ENCODE measurements around the gene NDUFA3.

NDUFA3 gene

DNA sequence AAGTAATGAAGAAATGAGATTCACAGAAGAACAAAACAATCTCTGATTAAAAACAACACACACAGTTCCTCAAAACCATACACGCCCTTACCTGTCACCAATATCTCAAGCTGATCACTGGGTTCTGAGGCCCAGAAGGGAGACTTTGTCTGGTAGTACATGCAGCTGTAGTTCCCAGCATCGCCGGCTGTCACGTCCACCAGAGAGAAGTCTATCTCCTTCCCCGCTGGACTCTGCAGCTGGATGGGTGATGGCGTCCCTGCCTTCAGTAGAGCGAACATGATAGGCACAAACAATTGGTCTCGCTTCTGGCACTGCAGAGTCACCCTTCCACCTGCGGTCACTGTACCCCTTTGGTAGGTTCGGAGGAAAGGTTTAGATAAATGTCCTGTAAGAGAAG is 28.8 kb upstream of the NDUFA3 start:
- ATAC-seq: no peak
- TF ChIP-seq ESRRG (CRISPR knock-in tag; IDR thresholded peaks at IDR 0.05): no peak
- no peak for TF ChIP-seq CSDC2 (CRISPR knock-in tag; IDR thresholded peaks at IDR 0.05)
- TF ChIP-seq ARNTL (CRISPR knock-in tag; IDR thresholded peaks at IDR 0.05; ENCODE audit: borderline replicate concordance, low read depth): no peak
- no peak for TF ChIP-seq ZNF565 (CRISPR knock-in tag; conservative IDR thresholded peaks at IDR 0.05; ENCODE audit: low read depth)
- TF ChIP-seq CREB5 (CRISPR knock-in tag; IDR thresholded peaks at IDR 0.05; ENCODE audit: low read depth): no peak
- TF ChIP-seq PATZ1 (CRISPR knock-in tag; IDR thresholded peaks at IDR 0.05; ENCODE audit: borderline replicate concordance): no peak
- TF ChIP-seq BACH2 (CRISPR knock-in tag; IDR thresholded peaks at IDR 0.05; ENCODE audit: borderline replicate concordance): no peak
- TF ChIP-seq RARB (CRISPR knock-in tag; IDR thresholded peaks at IDR 0.05): no peak
- TF ChIP-seq ZC3H10 (CRISPR knock-in tag; IDR thresholded peaks at IDR 0.05): no peak
- no peak for TF ChIP-seq ZFP3 (CRISPR knock-in tag; IDR thresholded peaks at IDR 0.05)
- TF ChIP-seq, protein P1, sequence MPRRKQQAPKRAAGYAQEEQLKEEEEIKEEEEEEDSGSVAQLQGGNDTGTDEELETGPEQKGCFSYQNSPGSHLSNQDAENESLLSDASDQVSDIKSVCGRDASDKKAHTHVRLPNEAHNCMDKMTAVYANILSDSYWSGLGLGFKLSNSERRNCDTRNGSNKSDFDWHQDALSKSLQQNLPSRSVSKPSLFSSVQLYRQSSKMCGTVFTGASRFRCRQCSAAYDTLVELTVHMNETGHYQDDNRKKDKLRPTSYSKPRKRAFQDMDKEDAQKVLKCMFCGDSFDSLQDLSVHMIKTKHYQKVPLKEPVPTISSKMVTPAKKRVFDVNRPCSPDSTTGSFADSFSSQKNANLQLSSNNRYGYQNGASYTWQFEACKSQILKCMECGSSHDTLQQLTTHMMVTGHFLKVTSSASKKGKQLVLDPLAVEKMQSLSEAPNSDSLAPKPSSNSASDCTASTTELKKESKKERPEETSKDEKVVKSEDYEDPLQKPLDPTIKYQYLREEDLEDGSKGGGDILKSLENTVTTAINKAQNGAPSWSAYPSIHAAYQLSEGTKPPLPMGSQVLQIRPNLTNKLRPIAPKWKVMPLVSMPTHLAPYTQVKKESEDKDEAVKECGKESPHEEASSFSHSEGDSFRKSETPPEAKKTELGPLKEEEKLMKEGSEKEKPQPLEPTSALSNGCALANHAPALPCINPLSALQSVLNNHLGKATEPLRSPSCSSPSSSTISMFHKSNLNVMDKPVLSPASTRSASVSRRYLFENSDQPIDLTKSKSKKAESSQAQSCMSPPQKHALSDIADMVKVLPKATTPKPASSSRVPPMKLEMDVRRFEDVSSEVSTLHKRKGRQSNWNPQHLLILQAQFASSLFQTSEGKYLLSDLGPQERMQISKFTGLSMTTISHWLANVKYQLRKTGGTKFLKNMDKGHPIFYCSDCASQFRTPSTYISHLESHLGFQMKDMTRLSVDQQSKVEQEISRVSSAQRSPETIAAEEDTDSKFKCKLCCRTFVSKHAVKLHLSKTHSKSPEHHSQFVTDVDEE (CRISPR knock-in tag; IDR thresholded peaks at IDR 0.05): no peak
- TF ChIP-seq GLIS3 (CRISPR knock-in tag; IDR thresholded peaks at IDR 0.05): no peak
- no peak for TF ChIP-seq TOX (CRISPR knock-in tag; IDR thresholded peaks at IDR 0.05; ENCODE audit: borderline replicate concordance)
- TF ChIP-seq OSR1 (CRISPR knock-in tag; IDR thresholded peaks at IDR 0.05): no peak

DNA sequence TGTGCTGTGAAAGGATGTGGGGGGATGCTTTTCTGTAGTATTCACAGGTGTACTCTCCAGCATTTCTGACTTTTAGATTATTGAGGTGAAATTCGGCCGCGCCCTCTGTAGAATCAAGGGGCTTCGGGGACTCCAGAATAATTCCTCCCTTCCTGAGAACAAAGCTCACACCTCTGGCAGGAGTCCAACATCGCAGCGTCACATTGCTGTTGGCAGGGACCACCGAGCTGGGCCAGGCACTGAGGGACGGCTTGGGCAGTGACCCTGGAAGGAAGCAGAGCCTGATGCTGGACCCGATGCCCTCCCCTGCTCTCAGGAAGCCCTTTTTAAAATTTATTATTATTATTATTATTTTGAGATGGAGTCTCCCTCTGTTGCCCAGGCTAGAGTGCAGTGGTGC is 27.8 kb upstream of the NDUFA3 start:
- TF ChIP-seq TCF4 (CRISPR knock-in tag; IDR thresholded peaks at IDR 0.05; ENCODE audit: borderline replicate concordance): no peak
- TF ChIP-seq OSR1 (CRISPR knock-in tag; IDR thresholded peaks at IDR 0.05): no peak
- no peak for TF ChIP-seq ESRRG (CRISPR knock-in tag; IDR thresholded peaks at IDR 0.05)
- TF ChIP-seq PATZ1 (CRISPR knock-in tag; IDR thresholded peaks at IDR 0.05; ENCODE audit: borderline replicate concordance): no peak
- TF ChIP-seq TOX (CRISPR knock-in tag; IDR thresholded peaks at IDR 0.05; ENCODE audit: borderline replicate concordance): no peak
- no peak for TF ChIP-seq CSRNP3 (CRISPR knock-in tag; IDR thresholded peaks at IDR 0.05)
- ATAC-seq: no peak

GRCh38 chr19:54077334-54077733 is 25.3 kb upstream of the NDUFA3 start:
- no peak for ATAC-seq
- no peak for TF ChIP-seq CREB5 (CRISPR knock-in tag; IDR thresholded peaks at IDR 0.05; ENCODE audit: low read depth)
- TF ChIP-seq, protein P1 (CRISPR knock-in tag; IDR thresholded peaks at IDR 0.05): no peak
- TF ChIP-seq GLIS3 (CRISPR knock-in tag; IDR thresholded peaks at IDR 0.05): no peak
- no peak for TF ChIP-seq PPARA (CRISPR knock-in tag; IDR thresholded peaks at IDR 0.05; ENCODE audit: borderline replicate concordance)
- TF ChIP-seq ARNTL (CRISPR knock-in tag; IDR thresholded peaks at IDR 0.05; ENCODE audit: borderline replicate concordance, low read depth): no peak
- no peak for TF ChIP-seq ESRRG (CRISPR knock-in tag; IDR thresholded peaks at IDR 0.05)
- no peak for TF ChIP-seq ZNF565 (CRISPR knock-in tag; conservative IDR thresholded peaks at IDR 0.05; ENCODE audit: low read depth)
- TF ChIP-seq ZC3H10 (CRISPR knock-in tag; IDR thresholded peaks at IDR 0.05): no peak
- TF ChIP-seq ZFP30 (CRISPR knock-in tag; IDR thresholded peaks at IDR 0.05): no peak
- TF ChIP-seq SNAI2 (CRISPR knock-in tag; IDR thresholded peaks at IDR 0.05): no peak
- no peak for TF ChIP-seq CSRNP3 (CRISPR knock-in tag; IDR thresholded peaks at IDR 0.05)
- TF ChIP-seq ISL1 (CRISPR knock-in tag; IDR thresholded peaks at IDR 0.05): no peak
- TF ChIP-seq ZNF70 (CRISPR knock-in tag; IDR thresholded peaks at IDR 0.05): no peak

Data from SK-N-SH treated with all-trans-retinoic acid at 6 μM for 48 hours (cell line).